HepG2 (cell line): ENCODE data around the gene IDUA. TPM values are rescaled to one million over a fixed set of nuclear protein-coding genes. Genes with fewer than 3 reads are reported as not detected.

ENCODE experiments used
- ATAC-seq: fragments of 200-7000 bp; cut with Tn5 transposase; 3 replicates; pipeline ENCODE4 v1.9.1; 2020; ENCODE audit warnings: mild to moderate bottlenecking, moderate library complexity
- BruUV-seq: library from RNA; stranded (reverse); fragments of 400-500 nt; replicated peaks from 2 replicates; lab custom pipeline; 2021; lab: Mats Ljungman, UMichigan
- CTCF ChIA-PET: fragments of 300-600 bp; formaldehyde crosslinking; extraction: SDS; loops from one replicate; lab custom pipeline; 2021; ENCODE audit warnings: low total read pairs, inconsistent platforms, low intra/inter-chr PET ratio; lab: Yijun Ruan, JAX
- POLR2A ChIA-PET: fragments of 350-600 bp; sonication (Branson Sonifier 250); formaldehyde crosslinking; loops from one replicate; lab custom pipeline; 2020; ENCODE audit warnings: antibody characterized with exemption, inconsistent platforms; lab: Yijun Ruan, JAX
- DNase-seq: peaks from one replicate; pipeline ENCODE4 v3.0.0-alpha.2; 2015; ENCODE audit warnings: low spot score
- FAIRE-seq: peaks from 3 replicates; lab custom pipeline; 2011; peaks lifted over from hg19 to GRCh38; lab: Jason Lieb, UNC
- H2AFZ ChIP-seq: one replicate; pipeline ENCODE4 v1.6.1; 2011; ENCODE audit warnings: low read length, inconsistent platforms
- H3K27ac ChIP-seq: fragments of 300-600 bp; 3 replicates; pipeline ENCODE4 v1.8.0; 2011; ENCODE audit warnings: mixed run types, mild to moderate bottlenecking, mixed read lengths, low read length, inconsistent platforms; ENCODE audit not compliant: insufficient read depth; ENCODE audit errors: extremely low read length
- H3K27me3 ChIP-seq, 2 experiments: fragments of 200-600 bp in 1 of 2; 2 replicates in 1 of 2; 3 replicates in 1 of 2; pipeline versions ENCODE4 v1.6.0 to v1.8.0; 2011; ENCODE audit warnings: low read length in 2 of 2, mild to moderate bottlenecking in 2 of 2, moderate library complexity in 2 of 2, inconsistent platforms in 1 of 2; ENCODE audit not compliant: insufficient read depth in 2 of 2, control insufficient read depth in 1 of 2
- H3K36me3 ChIP-seq, 2 experiments: fragments of 200-600 bp in 1 of 2; replicated peaks in 1 of 2; 2 replicates in 1 of 2; 3 replicates in 1 of 2; pipeline versions ENCODE4 v1.5.1 to v1.8.0; 2011; ENCODE audit warnings: low read length in 2 of 2, inconsistent platforms in 1 of 2; ENCODE audit not compliant: insufficient read depth in 2 of 2, control insufficient read depth in 1 of 2
- H3K4me1 ChIP-seq: 2 replicates; pipeline ENCODE4 v1.5.1; 2012; ENCODE audit warnings: low read length, inconsistent platforms; ENCODE audit not compliant: insufficient read depth
- H3K4me2 ChIP-seq: 2 replicates; pipeline ENCODE4 v1.6.0; 2011; ENCODE audit warnings: low read depth, low read length, inconsistent platforms
- H3K4me3 ChIP-seq, 3 experiments: fragments of 200-600 bp in 1 of 3; sonication (generic), shearing (Covaris generic) in 1 of 3; replicated peaks in 1 of 3; 2 replicates each; pipeline ENCODE4 v1.5.1; 2011 to 2016; ENCODE audit warnings: low read length in 3 of 3, inconsistent platforms in 2 of 3, low read depth in 2 of 3, mild to moderate bottlenecking in 2 of 3, control low read depth in 1 of 3, mixed read lengths in 1 of 3; ENCODE audit not compliant: insufficient read depth in 1 of 3
- H3K79me2 ChIP-seq: one replicate; pipeline ENCODE4 v1.6.1; 2011; ENCODE audit warnings: low read length, inconsistent platforms; ENCODE audit not compliant: insufficient read depth
- H3K9ac ChIP-seq: 2 replicates; pipeline ENCODE4 v1.6.0; 2011; ENCODE audit warnings: mild to moderate bottlenecking, low read depth, low read length, inconsistent platforms; ENCODE audit not compliant: insufficient read depth
- H3K9me3 ChIP-seq: 2 replicates; pipeline ENCODE4 v1.5.1; 2012; ENCODE audit warnings: mild to moderate bottlenecking, low read length
- H4K20me1 ChIP-seq: 2 replicates; pipeline ENCODE4 v1.6.0; 2011; ENCODE audit warnings: inconsistent platforms, mild to moderate bottlenecking, low read length, moderate library complexity; ENCODE audit not compliant: insufficient read depth
- ARNT ChIP-seq: fragments of 450-650 bp; IDR thresholded peaks from 2 replicates; pipeline ENCODE4 v1.6.1; 2017
- ATF4 ChIP-seq, 2 experiments: fragments of 450-650 bp in 1 of 2; sonication (generic) in 1 of 2; formaldehyde crosslinking; IDR thresholded peaks; 2 replicates each; pipeline versions ENCODE4 v1.5.0 to v1.8.0; 2020 to 2022; ENCODE audit warnings: mild to moderate bottlenecking in 1 of 2, missing genetic modification reagents in 1 of 2
- EEA1 ChIP-seq: sonication (generic); formaldehyde crosslinking; IDR thresholded peaks from 2 replicates; pipeline ENCODE4 v1.5.1; 2020; ENCODE audit warnings: mild to moderate bottlenecking, missing genetic modification reagents, borderline replicate concordance
- HINFP ChIP-seq: sonication (generic); formaldehyde crosslinking; IDR thresholded peaks from 2 replicates; pipeline ENCODE4 v1.4.0; 2020; ENCODE audit warnings: low read depth, mild to moderate bottlenecking, missing genetic modification reagents
- HMGA1 ChIP-seq: sonication (generic); formaldehyde crosslinking; conservative IDR thresholded peaks from 2 replicates; pipeline ENCODE4 v1.4.0; 2020; ENCODE audit warnings: missing genetic modification reagents
- IKZF1 ChIP-seq: fragments of 450-650 bp; IDR thresholded peaks from 2 replicates; pipeline ENCODE4 v1.7.1; 2016
- IKZF5 ChIP-seq: IDR thresholded peaks from 2 replicates; pipeline ENCODE4 v1.6.1; 2018; ENCODE audit warnings: missing genetic modification reagents, mild to moderate bottlenecking, missing compliant biosample characterization
- ISL2 ChIP-seq: sonication (generic); formaldehyde crosslinking; IDR thresholded peaks from 2 replicates; pipeline ENCODE4 v1.5.0; 2020; ENCODE audit warnings: missing genetic modification reagents
- MBNL3 ChIP-seq: fragments of 250-450 bp; sonication (Bioruptor Pico); conservative IDR thresholded peaks from 2 replicates; pipeline ENCODE4 v1.8.0; 2022; ENCODE audit warnings: mild to moderate bottlenecking, inconsistent platforms
- RXRB ChIP-seq: IDR thresholded peaks from 2 replicates; pipeline ENCODE4 v1.6.1; 2016; ENCODE audit warnings: borderline replicate concordance, missing genetic modification reagents, missing compliant biosample characterization
- STAT6 ChIP-seq: sonication (generic); formaldehyde crosslinking; IDR thresholded peaks from 2 replicates; pipeline ENCODE4 v1.4.0; 2020; ENCODE audit warnings: missing genetic modification reagents, mild to moderate bottlenecking, borderline replicate concordance
- SUZ12 ChIP-seq: fragments of 150-350 bp; IDR thresholded peaks from 2 replicates; pipeline ENCODE4 v1.6.1; 2014; ENCODE audit warnings: low read depth, low read length
- YY1 ChIP-seq: IDR thresholded peaks from 2 replicates; pipeline ENCODE4 v1.6.1; 2011; ENCODE audit warnings: low read length, low read depth, moderate library complexity, mild to moderate bottlenecking; ENCODE audit not compliant: insufficient read depth, insufficient replicate concordance
- ZC3H4 ChIP-seq: sonication (generic); formaldehyde crosslinking; IDR thresholded peaks from 2 replicates; pipeline ENCODE4 v1.4.0; 2020; ENCODE audit warnings: missing genetic modification reagents, borderline replicate concordance
- ZNF430 ChIP-seq: sonication (generic); formaldehyde crosslinking; IDR thresholded peaks from 2 replicates; pipeline ENCODE4 v1.9.0; 2021; ENCODE audit warnings: mild to moderate bottlenecking, missing genetic modification reagents
- ZSCAN29 ChIP-seq: sonication (generic); formaldehyde crosslinking; conservative IDR thresholded peaks from 2 replicates; pipeline ENCODE4 v1.4.0; 2020; ENCODE audit warnings: mild to moderate bottlenecking, missing genetic modification reagents
- WGBS: methylation state at CpG from one replicate; pipeline ENCODE4 v1.1.6; 2017; ENCODE audit warnings: low lambda C conversion rate; 5-methylcytosine and 5-hydroxymethylcytosine counted together
- in situ Hi-C: cut with HindIII; loops from 2 replicates; pipeline ENCODE4 v1.10.0; 2017; ENCODE audit warnings: low pct_unique_long_range_greater_than_20kb; ENCODE audit not compliant: extremely low pct_ligation_motif_present
- intact Hi-C: fragments of 100-400 bp; cut with micrococcal nuclease; formaldehyde crosslinking; loops from one replicate; pipeline ENCODE4 v1.10.0; 2022; ENCODE audit not compliant: unreplicated experiment
- polyA plus RNA-seq, 8 experiments: library from polyadenylated mRNA; depleted of rRNA in 3 of 8; stranded (reverse) in 7 of 8; unstranded in 1 of 8; fragments of >200 nt; fragmentation: Illumina TruSeq in 4 of 8; extraction: Trizol in 4 of 8; gene quantifications; 2 replicates each; pipeline versions ENCODE4 v1.2.1 to v1.2.3, GENCODE V29; 2011 to 2016; ENCODE audit warnings: low read depth in 4 of 8, missing spikeins in 1 of 8, mixed read lengths in 1 of 8; ENCODE audit not compliant: insufficient read depth in 1 of 8
- total RNA-seq, 5 experiments: library from RNA; depleted of rRNA; stranded (reverse); fragments of >200 nt; fragmentation: Illumina TruSeq; extraction: Trizol; gene quantifications; 2 replicates each; pipeline ENCODE4 v1.2.3, GENCODE V29; 2016; ENCODE audit warnings: low read depth in 1 of 5

The IDUA gene
- total and polyA plus RNA-seq, 2 of the 13 experiments (the other 11 are each of a cell fraction or from before 2014, with no cell fraction given) = 0.77 to 1.0 TPM

GRCh38 chr4:964346-965025 is 22.4 kb upstream of the IDUA start:
- Histone ChIP-seq H3K9ac (no peak overlapping the region), H3K4me1 (no peaks in the 10 kb centered on the region), H3K4me2 (no peak overlapping the region), H3K27me3 (no peaks in the 10 kb centered on the region), H3K36me3 (0 out of 5 replicates have a peak, but pooled peaks cover 0 to 1% of the 10 kb centered on the region in 2 experiments), H3K9me3 (no peaks in the 10 kb centered on the region), H2AFZ (no peak overlapping the region), H3K27ac (no peak overlapping the region), H3K79me2 (no peaks in the 10 kb centered on the region), H3K4me3 (no peak overlapping the region), H4K20me1 (no peaks in the 10 kb centered on the region)
- no peak for TF ChIP-seq ATF4 (CRISPR knock-in tag; IDR thresholded peaks at IDR 0.05)
- no peak for TF ChIP-seq EEA1
- no peak for TF ChIP-seq SUZ12
- no peak for TF ChIP-seq ZSCAN29
- no peak for TF ChIP-seq RXRB (CRISPR knock-in tag)
- TF ChIP-seq HMGA1 (CRISPR knock-in tag) = no peak
- no peak for TF ChIP-seq MBNL3
- TF ChIP-seq ZNF430 (CRISPR knock-in tag) = no peak
- TF ChIP-seq ISL2 (CRISPR knock-in tag) = no peak
- TF ChIP-seq STAT6 = no peak
- no peak for TF ChIP-seq IKZF5 (CRISPR knock-in tag)
- no peak for TF ChIP-seq YY1
- TF ChIP-seq ZC3H4 (CRISPR knock-in tag) = no peak
- no peak for TF ChIP-seq IKZF1
- TF ChIP-seq ARNT = no peak
- no peak for TF ChIP-seq HINFP (CRISPR knock-in tag)
- CTCF ChIA-PET = no interaction called here
- 80% methylated on average over 20 of the region's 23 CpGs for WGBS
- no peak for DNase-seq
- FAIRE-seq = no peak
- intact Hi-C loops = no loop called here
- no peak for ATAC-seq
- BruUV-seq = no TSS peak
- in situ Hi-C loops = no loop called here
- POLR2A ChIA-PET = no interaction called here
